WTC11 (cell line): ENCODE data around the gene KLHL18.

Experiments used
- CREB1 ChIP-seq: sonication (generic); formaldehyde crosslinking; IDR thresholded peaks from 2 replicates; pipeline ENCODE4 v1.8.0; 2023; ENCODE audit warnings: mild to moderate bottlenecking, missing genetic modification reagents
- CTCF ChIP-seq: fragments of 200-600 bp; IDR thresholded peaks from 2 replicates; pipeline ENCODE4 v1.8.0; 2022; ENCODE audit warnings: antibody characterized with exemption
- ETV6 ChIP-seq: sonication (generic); formaldehyde crosslinking; IDR thresholded peaks from 2 replicates; pipeline ENCODE4 v1.8.1; 2022; ENCODE audit warnings: mild to moderate bottlenecking, missing genetic modification reagents
- IRF2 ChIP-seq: sonication (generic); formaldehyde crosslinking; IDR thresholded peaks from 2 replicates; pipeline ENCODE4 v1.8.0; 2022; ENCODE audit warnings: low read depth, missing genetic modification reagents, borderline replicate concordance
- JUN ChIP-seq: sonication (generic); formaldehyde crosslinking; IDR thresholded peaks from 2 replicates; pipeline ENCODE4 v1.8.0; 2023; ENCODE audit warnings: mild to moderate bottlenecking, missing genetic modification reagents
- KAT7 ChIP-seq: sonication (generic); formaldehyde crosslinking; IDR thresholded peaks from 2 replicates; pipeline ENCODE4 v1.8.1; 2023; ENCODE audit warnings: missing genetic modification reagents, mild to moderate bottlenecking, borderline replicate concordance
- MAX ChIP-seq: sonication (generic); formaldehyde crosslinking; IDR thresholded peaks from 2 replicates; pipeline ENCODE4 v1.8.0; 2022; ENCODE audit warnings: mild to moderate bottlenecking, missing genetic modification reagents
- TCF7 ChIP-seq: sonication (generic); formaldehyde crosslinking; IDR thresholded peaks from 2 replicates; pipeline ENCODE4 v1.8.0; 2022; ENCODE audit warnings: mild to moderate bottlenecking, low read depth, missing genetic modification reagents, moderate library complexity
- USF1 ChIP-seq: sonication (generic); formaldehyde crosslinking; IDR thresholded peaks from 2 replicates; pipeline ENCODE4 v1.8.0; 2022; ENCODE audit warnings: mild to moderate bottlenecking, missing genetic modification reagents
- TF ChIP-seq, protein P1 (sequence below): sonication (generic); formaldehyde crosslinking; IDR thresholded peaks from 2 replicates; pipeline ENCODE4 v1.8.0; 2022; ENCODE audit warnings: mild to moderate bottlenecking, missing genetic modification reagents

- TF ChIP-seq ETV6 (CRISPR knock-in tag) (no peak), CTCF (no peak), CREB1 (CRISPR knock-in tag) (no peak), KAT7 (no peak), TCF7 (CRISPR knock-in tag) (no peak), MAX (CRISPR knock-in tag) (no peak), JUN (CRISPR knock-in tag) (no peak), USF1 (no peak), IRF2 (CRISPR knock-in tag) (no peak)
- TF ChIP-seq, protein P1, sequence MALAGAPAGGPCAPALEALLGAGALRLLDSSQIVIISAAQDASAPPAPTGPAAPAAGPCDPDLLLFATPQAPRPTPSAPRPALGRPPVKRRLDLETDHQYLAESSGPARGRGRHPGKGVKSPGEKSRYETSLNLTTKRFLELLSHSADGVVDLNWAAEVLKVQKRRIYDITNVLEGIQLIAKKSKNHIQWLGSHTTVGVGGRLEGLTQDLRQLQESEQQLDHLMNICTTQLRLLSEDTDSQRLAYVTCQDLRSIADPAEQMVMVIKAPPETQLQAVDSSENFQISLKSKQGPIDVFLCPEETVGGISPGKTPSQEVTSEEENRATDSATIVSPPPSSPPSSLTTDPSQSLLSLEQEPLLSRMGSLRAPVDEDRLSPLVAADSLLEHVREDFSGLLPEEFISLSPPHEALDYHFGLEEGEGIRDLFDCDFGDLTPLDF (CRISPR knock-in tag), result no peak
These were observed 421 bp downstream of the KLHL18 start for GRCh38 chr3:47283193-47283537.
